NCI-H1092 treated with DMSO at 0.1 percent for 48 hours (cell line): ENCODE results near the gene CLEC16A.
A peak's percentile ranks its signal among the peaks of the same experiment; 100 is the strongest.

Source experiments
- DNase-seq: peaks from one replicate; lab custom pipeline; 2025; lab: John Stamatoyannopoulos, UW

CLEC16A gene

GRCh38 chr16:10926094-10926493 lies 18.3 kb upstream of the CLEC16A start:
- no peak for DNase-seq

DNA sequence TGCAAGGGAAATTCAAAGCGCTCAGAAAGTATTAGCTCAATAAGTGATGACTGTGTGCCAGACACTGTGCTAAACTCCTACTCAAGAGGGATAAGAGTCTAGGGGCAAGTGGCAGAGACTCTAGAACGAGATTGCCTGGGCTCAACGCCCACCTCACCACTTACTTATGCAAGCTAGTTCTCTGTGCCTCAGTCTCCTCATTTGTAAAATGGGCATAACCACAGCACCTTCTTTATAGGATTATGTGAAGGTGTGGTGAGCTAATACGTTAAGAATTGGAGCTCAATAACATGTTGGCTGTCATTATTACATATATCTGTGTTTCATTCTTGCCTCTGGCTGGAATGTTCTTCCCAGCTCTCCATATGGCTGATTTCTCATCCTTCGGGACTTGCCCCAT lies 17.5 kb upstream of the CLEC16A start:
- DNase-seq: no peak

GRCh38 chr16:10927497-10928112 lies 16.8 kb upstream of the CLEC16A start:
- DNase-seq: no peak

GRCh38 chr16:10929097-10929496 lies 15.3 kb upstream of the CLEC16A start:
- peak; percentile 90 for DNase-seq

DNA sequence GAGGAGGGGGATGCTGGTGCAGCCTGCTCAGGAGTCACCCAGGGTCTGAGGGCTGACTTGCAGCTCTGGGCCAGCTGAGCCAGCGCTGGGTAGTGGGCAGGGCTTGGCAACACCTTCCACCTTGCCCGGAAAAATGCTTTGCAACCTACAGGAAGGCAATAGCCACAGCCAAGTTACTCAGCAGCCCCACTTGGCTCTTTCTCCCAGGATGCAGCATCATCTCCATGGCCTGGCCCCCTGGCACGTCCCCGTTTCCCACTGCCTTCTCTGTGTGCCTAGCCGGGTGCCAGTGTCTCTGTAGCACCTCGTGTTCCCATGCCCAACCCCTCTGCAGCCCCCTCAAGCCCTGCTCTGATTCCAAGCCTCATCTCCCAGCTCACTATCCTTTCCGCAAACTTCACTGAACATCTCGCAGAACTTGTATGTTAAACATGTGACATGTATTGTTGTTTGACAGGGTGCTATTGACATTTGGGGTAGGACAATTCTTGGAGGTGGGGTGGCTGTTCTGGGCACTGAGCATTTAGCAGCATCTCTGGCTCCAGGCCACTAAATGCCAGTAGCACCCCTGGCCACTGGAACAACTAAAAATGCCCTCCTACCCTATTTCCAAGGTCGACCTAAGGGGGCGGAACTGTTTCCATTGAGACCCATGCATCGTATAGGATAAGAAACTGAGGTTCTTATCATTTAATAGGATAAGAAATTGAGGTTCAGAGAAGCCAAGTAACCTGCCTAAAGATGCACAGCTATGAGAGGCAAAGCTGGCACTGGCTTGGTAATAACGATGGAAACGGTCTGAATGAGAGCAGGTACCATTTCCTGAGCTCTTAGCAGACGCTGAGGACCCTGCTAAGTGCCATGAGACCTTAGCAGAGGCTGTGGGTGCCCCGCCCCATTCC lies 14.3 kb upstream of the CLEC16A start:
- DNase-seq: peak; percentile 61

DNA sequence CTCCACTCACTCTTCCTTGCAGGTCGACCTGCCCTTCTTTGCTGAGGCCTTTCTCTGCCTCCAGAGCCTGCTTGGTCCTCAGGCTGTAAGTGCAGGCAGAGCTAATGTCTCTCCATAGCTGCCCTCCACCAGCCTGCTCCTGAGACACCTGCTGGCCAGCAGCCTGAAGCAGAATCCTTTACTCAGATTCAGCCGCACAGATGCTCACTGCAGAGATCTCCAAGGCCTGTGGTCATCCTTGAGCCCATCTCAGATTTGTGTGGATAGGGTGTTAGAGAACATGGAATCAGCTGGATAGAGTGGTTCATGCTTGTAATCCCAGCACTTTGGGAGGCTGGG lies 13.6 kb upstream of the CLEC16A start:
- peak; percentile 15 for DNase-seq

GRCh38 chr16:10931134-10931533 lies 13.2 kb upstream of the CLEC16A start:
- no peak for DNase-seq

- no peak for DNase-seq
Measured at GRCh38 chr16:10931977-10932632, 12.3 kb upstream of the CLEC16A start.

GRCh38 chr16:10932959-10933710 lies 11.2 kb upstream of the CLEC16A start:
- DNase-seq: no peak

GRCh38 chr16:10933865-10934264 lies 10.5 kb upstream of the CLEC16A start:
- DNase-seq: no peak

- DNase-seq: no peak
Measured at GRCh38 chr16:10934325-10935107, 9.8 kb upstream of the CLEC16A start.

GRCh38 chr16:10935226-10935915 lies 9.0 kb upstream of the CLEC16A start:
- peak; percentile 24 for DNase-seq

GRCh38 chr16:10936272-10936984 lies 7.9 kb upstream of the CLEC16A start:
- no peak for DNase-seq

DNA sequence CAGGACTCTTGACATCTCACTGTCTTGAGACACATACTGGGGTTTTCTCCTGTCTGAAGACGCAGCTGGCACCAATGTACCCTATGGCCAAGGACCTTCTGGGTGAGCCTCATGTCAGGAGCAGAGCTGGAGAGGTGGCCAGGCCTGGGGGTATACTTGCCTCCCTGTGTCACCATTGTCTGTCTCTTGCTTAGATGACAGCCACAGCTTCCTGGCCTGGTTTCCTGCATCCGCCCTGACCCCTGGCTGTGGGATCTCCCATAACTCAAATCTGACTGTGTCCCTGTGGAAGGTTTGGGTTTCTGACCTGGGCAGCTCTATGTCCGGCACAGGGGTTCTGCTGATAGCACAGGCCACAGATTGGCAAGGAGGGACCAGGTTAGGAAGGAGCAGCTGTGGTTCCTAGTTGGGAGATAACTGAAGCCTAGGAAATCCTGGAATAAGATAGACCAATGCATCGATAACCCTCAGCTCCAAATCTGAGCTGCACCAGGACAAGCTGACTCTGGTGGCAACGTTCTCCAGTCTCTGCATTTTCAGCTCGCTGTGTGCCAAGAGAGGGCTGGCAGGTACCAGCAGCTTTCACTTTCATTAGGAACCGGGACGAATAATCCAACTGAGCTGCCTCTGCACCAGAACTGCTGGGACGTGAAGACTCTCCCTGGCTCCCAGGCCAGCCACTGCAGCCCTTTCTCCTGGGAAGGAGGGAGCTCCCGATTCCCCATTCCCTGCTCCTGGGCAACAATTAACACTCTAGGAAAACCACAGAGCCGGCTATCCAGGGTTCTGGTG lies 7.1 kb upstream of the CLEC16A start:
- DNase-seq: no peak

GRCh38 chr16:10938321-10938720 lies 6.0 kb upstream of the CLEC16A start:
- no peak for DNase-seq

DNA sequence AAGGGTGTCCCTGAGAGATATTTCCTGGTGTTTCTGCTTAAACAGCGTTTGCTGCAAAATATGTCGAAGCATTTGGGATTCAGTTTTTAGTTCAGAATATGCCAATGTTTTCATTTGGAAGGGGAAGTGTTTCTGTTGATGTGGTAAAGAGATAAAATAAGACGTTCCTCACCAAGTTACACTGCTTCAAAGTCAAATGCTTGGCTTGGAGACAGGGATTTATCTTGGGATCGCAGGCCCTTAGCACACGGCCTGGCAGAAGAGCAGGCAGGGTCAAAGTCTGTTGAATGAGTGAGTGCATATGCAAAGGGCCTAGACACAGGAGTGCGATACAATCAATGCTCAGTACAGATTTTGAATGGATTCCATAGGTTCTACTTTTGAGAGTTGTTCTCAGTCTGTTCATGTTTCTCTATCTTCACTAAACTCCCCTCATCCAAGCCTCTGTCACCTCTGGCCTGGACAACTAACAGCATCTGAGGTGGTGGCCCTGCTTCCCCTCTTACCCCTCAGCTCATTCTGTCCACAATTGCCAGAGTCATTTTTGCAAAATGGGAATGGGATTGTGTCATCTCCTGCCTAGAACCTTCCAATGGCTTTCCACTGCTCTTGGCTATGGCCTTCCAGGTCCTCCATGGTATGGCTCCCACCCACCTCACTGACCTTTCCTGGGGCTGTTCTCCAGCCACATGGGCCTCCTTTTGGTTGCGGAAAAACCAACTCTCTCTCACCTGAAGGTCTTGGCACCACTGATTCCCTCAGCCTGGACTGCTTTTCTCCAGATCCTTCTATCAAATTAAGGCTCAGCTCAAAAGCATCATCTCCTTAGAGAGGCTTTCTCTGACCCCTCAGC lies 5.3 kb upstream of the CLEC16A start:
- DNase-seq: no peak

GRCh38 chr16:10939649-10940234 lies 4.6 kb upstream of the CLEC16A start:
- no peak for DNase-seq

- DNase-seq: peak; percentile 31
Measured at GRCh38 chr16:10940501-10941079, 3.8 kb upstream of the CLEC16A start.
